ENCODE results near the gene PDP2.
"Not testable (repeated sequence)": the region's sequence is repeated elsewhere in the genome, so short reads cannot be mapped to it uniquely, and the experiment has no call there.

The PDP2 gene

GRCh38 chr16:66919569-66920298 lies 39.4 kb downstream of the PDP2 start:
- DNase-seq (ENCODE audit: low read depth, low spot score): no peak

- no peak for DNase-seq (ENCODE audit: low read depth, low spot score)
These were observed 39.9 kb downstream of the PDP2 start for GRCh38 chr16:66920299-66920590.

GRCh38 chr16:66920924-66921680 lies 40.8 kb downstream of the PDP2 start:
- DNase-seq (ENCODE audit: low read depth, low spot score): no peak

- DNase-seq (ENCODE audit: low read depth, low spot score): no peak
These were observed 41.6 kb downstream of the PDP2 start for GRCh38 chr16:66921729-66922450.

GRCh38 chr16:66923247-66923731 lies 43.0 kb downstream of the PDP2 start:
- DNase-seq (ENCODE audit: low read depth, low spot score): no peak

GRCh38 chr16:66923866-66924265 lies 43.6 kb downstream of the PDP2 start:
- DNase-seq (ENCODE audit: low read depth, low spot score): no peak

GRCh38 chr16:66924527-66925321 lies 44.4 kb downstream of the PDP2 start:
- no peak for DNase-seq (ENCODE audit: low read depth, low spot score)

- no peak for DNase-seq (ENCODE audit: low read depth, low spot score)
These were observed 45.1 kb downstream of the PDP2 start, which contains the start of gene RRAD for GRCh38 chr16:66925322-66925840. Gene RRAD, minus strand, starts transcription at chr16:66925535. Its CDS starts 356 bp downstream, at chr16:66925179.

GRCh38 chr16:66926171-66926947 lies 46.0 kb downstream of the PDP2 start:
- no peak for DNase-seq (ENCODE audit: low read depth, low spot score)

GRCh38 chr16:66926961-66927436 lies 46.7 kb downstream of the PDP2 start:
- no peak for DNase-seq (ENCODE audit: low read depth, low spot score)

- no peak for DNase-seq (ENCODE audit: low read depth, low spot score)
These were observed 47.8 kb downstream of the PDP2 start for GRCh38 chr16:66927918-66928649.

GRCh38 chr16:66928702-66929388 lies 48.5 kb downstream of the PDP2 start:
- DNase-seq (ENCODE audit: low read depth, low spot score): no peak

GRCh38 chr16:66930189-66930588 lies 49.9 kb downstream of the PDP2 start:
- DNase-seq (ENCODE audit: low read depth, low spot score): no peak

GRCh38 chr16:66931665-66932064 lies 51.4 kb downstream of the PDP2 start:
- DNase-seq (ENCODE audit: low read depth, low spot score): no peak

GRCh38 chr16:66932076-66932475 lies 51.8 kb downstream of the PDP2 start:
- DNase-seq (ENCODE audit: low read depth, low spot score): no peak

- DNase-seq (ENCODE audit: low read depth, low spot score): no peak
These were observed 53.4 kb downstream of the PDP2 start for GRCh38 chr16:66933776-66934137.

- no peak for DNase-seq (ENCODE audit: low read depth, low spot score)
These were observed 54.0 kb downstream of the PDP2 start, which contains the start of gene CIAO2B for GRCh38 chr16:66934138-66934838. Gene CIAO2B, minus strand, starts transcription at chr16:66934402. Its CDS starts 38 bp downstream, at chr16:66934364.

GRCh38 chr16:66934839-66935313 lies 54.6 kb downstream of the PDP2 start:
- not testable (repeated sequence) for DNase-seq (ENCODE audit: low read depth, low spot score)
